GM04504 (cell line): ENCODE data around the gene SIRT2.

Experiments used
- DNase-seq: peaks from one replicate; pipeline ENCODE4 v3.0.0-alpha.2; 2012; ENCODE audit warnings: low read depth

SIRT2 gene

GRCh38 chr19:38920602-38921419 is 21.4 kb upstream of the SIRT2 start:
- no peak for DNase-seq

GRCh38 chr19:38919837-38920601 is 20.6 kb upstream of the SIRT2 start:
- DNase-seq = no peak

GRCh38 chr19:38918526-38918925 is 19.1 kb upstream of the SIRT2 start:
- no peak for DNase-seq

- no peak for DNase-seq
Observed at GRCh38 chr19:38917921-38918491, 18.6 kb upstream of the SIRT2 start.

- DNase-seq = no peak
Observed at GRCh38 chr19:38917516-38917915, 18.1 kb upstream of the SIRT2 start.

GRCh38 chr19:38915329-38916321 is 16.2 kb upstream of the SIRT2 start:
- no peak for DNase-seq

GRCh38 chr19:38913958-38914357 is 14.5 kb upstream of the SIRT2 start:
- DNase-seq = no peak

- DNase-seq = no peak
Observed at GRCh38 chr19:38912600-38913514, 13.4 kb upstream of the SIRT2 start.

GRCh38 chr19:38911388-38912001 is 12.1 kb upstream of the SIRT2 start:
- no peak for DNase-seq

GRCh38 chr19:38910488-38910887 is 11.1 kb upstream of the SIRT2 start:
- no peak for DNase-seq

- DNase-seq = no peak
Observed at GRCh38 chr19:38908911-38909310, 9.5 kb upstream of the SIRT2 start.

GRCh38 chr19:38907670-38908069 is 8.3 kb upstream of the SIRT2 start:
- DNase-seq = no peak

GRCh38 chr19:38907227-38907626 is 7.8 kb upstream of the SIRT2 start:
- no peak for DNase-seq

GRCh38 chr19:38905620-38906019 is 6.2 kb upstream of the SIRT2 start:
- DNase-seq = no peak

GRCh38 chr19:38904581-38905539 is 5.4 kb upstream of the SIRT2 start:
- no peak for DNase-seq

- no peak for DNase-seq
Observed at GRCh38 chr19:38901683-38902082, 2.3 kb upstream of the SIRT2 start.

GRCh38 chr19:38900743-38901190 is 1.3 kb upstream of the SIRT2 start:
- DNase-seq = no peak

- DNase-seq = no peak
Observed at GRCh38 chr19:38900202-38900629, 798 bp upstream of the SIRT2 start.
